EH (cell line): ENCODE data around the gene ZC3H7B.
"Not testable (repeated sequence)": the region's sequence is repeated elsewhere in the genome, so short reads cannot be mapped to it uniquely, and the experiment has no call there.

Experiments used
- DNase-seq: peaks from one replicate; pipeline ENCODE4 v3.0.0-alpha.2; 2015; ENCODE audit warnings: low read depth

The ZC3H7B gene

GRCh38 chr22:41301085-41302020 is at the start of gene ZC3H7B:
Gene ZC3H7B, plus strand, starts transcription at chr22:41301525. Its CDS starts 19,136 bp downstream, at chr22:41320661.
- peak; percentile 86 for DNase-seq

GRCh38 chr22:41252365-41252764 is 49.0 kb upstream of the ZC3H7B start:
- no peak for DNase-seq

- no peak for DNase-seq
Measured at GRCh38 chr22:41254230-41254629, 47.1 kb upstream of the ZC3H7B start.

- DNase-seq, result peak; percentile 70
Measured at GRCh38 chr22:41256254-41257253, 44.8 kb upstream of the ZC3H7B start.

GRCh38 chr22:41257696-41258095 is 43.6 kb upstream of the ZC3H7B start:
- no peak for DNase-seq

- DNase-seq, result not testable (repeated sequence)
Measured at GRCh38 chr22:41259756-41260155, 41.6 kb upstream of the ZC3H7B start.

GRCh38 chr22:41260871-41261270 is 40.5 kb upstream of the ZC3H7B start:
- DNase-seq, result no peak

GRCh38 chr22:41261541-41262249 is 39.6 kb upstream of the ZC3H7B start:
- no peak for DNase-seq

- DNase-seq, result no peak
Measured at GRCh38 chr22:41262250-41262765, 39.0 kb upstream of the ZC3H7B start.

GRCh38 chr22:41263704-41264103 is 37.6 kb upstream of the ZC3H7B start:
- DNase-seq, result peak; percentile 28

GRCh38 chr22:41264408-41264941 is 36.9 kb upstream of the ZC3H7B start:
- DNase-seq, result no peak

- no peak for DNase-seq
Measured at GRCh38 chr22:41267958-41268357, 33.4 kb upstream of the ZC3H7B start.

GRCh38 chr22:41271787-41272186 is 29.5 kb upstream of the ZC3H7B start:
- no peak for DNase-seq

GRCh38 chr22:41273128-41273527 is 28.2 kb upstream of the ZC3H7B start:
- no peak for DNase-seq

GRCh38 chr22:41274856-41275255 is 26.5 kb upstream of the ZC3H7B start:
- no peak for DNase-seq

- DNase-seq, result no peak
Measured at GRCh38 chr22:41280065-41280464, 21.3 kb upstream of the ZC3H7B start.

GRCh38 chr22:41280854-41281253 is 20.5 kb upstream of the ZC3H7B start:
- DNase-seq, result no peak

GRCh38 chr22:41284465-41284864 is 16.9 kb upstream of the ZC3H7B start:
- DNase-seq, result no peak

GRCh38 chr22:41285441-41285819 is 15.9 kb upstream of the ZC3H7B start:
- DNase-seq, result peak; percentile 92

- DNase-seq, result peak; percentile 98
Measured at GRCh38 chr22:41285820-41286638, 15.3 kb upstream of the ZC3H7B start, which contains the start of gene RANGAP1. Gene RANGAP1, minus strand, starts transcription at chr22:41286187. Its CDS starts 5,143 bp downstream, at chr22:41281044.
